Endothelial cell of umbilical vein (primary cell): ENCODE data around the gene GFPT1. TPM values are rescaled to one million over a fixed set of nuclear protein-coding genes. Genes with fewer than 3 reads are reported as not detected.

ENCODE experiments used
- BruUV-seq: library from RNA; stranded (reverse); fragments of 400-500 nt; replicated peaks from 2 replicates; lab custom pipeline; 2021; lab: Mats Ljungman, UMichigan
- CTCF ChIA-PET: fragments of 300-600, 350-600 bp; sonication (Branson Sonifier 250); formaldehyde crosslinking; loops from one replicate; lab custom pipeline; 2021; ENCODE audit warnings: antibody characterized with exemption, inconsistent platforms; lab: Charles Lee
- POLR2A ChIA-PET: fragments of 300-600, 350-600 bp; sonication (Branson Sonifier 250); formaldehyde crosslinking; loops from one replicate; lab custom pipeline; 2021; ENCODE audit warnings: antibody characterized with exemption, inconsistent platforms; lab: Charles Lee
- DNase-seq: peaks from one replicate; pipeline ENCODE4 v3.0.0-alpha.2; 2011; ENCODE audit warnings: low read depth, low spot score
- FAIRE-seq: peaks from 2 replicates; lab custom pipeline; 2011; peaks lifted over from hg19 to GRCh38; lab: Jason Lieb, UNC
- H2AFZ ChIP-seq: 2 replicates; pipeline ENCODE4 v1.6.0; 2012; ENCODE audit warnings: low read depth, low read length, control low read depth, inconsistent platforms
- H3K27ac ChIP-seq: 2 replicates; pipeline ENCODE4 v1.5.1; 2011; ENCODE audit warnings: low read depth, mild to moderate bottlenecking, control low read depth, low read length, moderate library complexity; ENCODE audit not compliant: insufficient read depth
- H3K27me3 ChIP-seq, 2 experiments: 2 replicates each; pipeline versions ENCODE4 v1.6.0 to v1.6.1; 2011; ENCODE audit warnings: low read length in 2 of 2, mixed read lengths in 1 of 2; ENCODE audit not compliant: control insufficient read depth in 2 of 2, insufficient read depth in 2 of 2
- H3K36me3 ChIP-seq, 2 experiments: 2 replicates in 1 of 2; 3 replicates in 1 of 2; pipeline ENCODE4 v1.5.1; 2011; ENCODE audit warnings: low read length in 2 of 2, mild to moderate bottlenecking in 1 of 2, moderate library complexity in 1 of 2; ENCODE audit not compliant: control insufficient read depth in 2 of 2, insufficient read depth in 2 of 2; ENCODE audit errors: extremely low read depth in 1 of 2
- H3K4me1 ChIP-seq: 3 replicates; pipeline ENCODE4 v1.5.1; 2011; ENCODE audit warnings: mild to moderate bottlenecking, low read length; ENCODE audit not compliant: control insufficient read depth, insufficient read depth; ENCODE audit errors: extremely low read depth
- H3K4me2 ChIP-seq: 2 replicates; pipeline ENCODE4 v1.6.1; 2011; ENCODE audit warnings: low read length, control low read depth, mixed read lengths; ENCODE audit not compliant: insufficient read depth
- H3K4me3 ChIP-seq, 3 experiments: fragments of 200-600 bp in 1 of 3; sonication (generic), shearing (Covaris generic) in 1 of 3; replicated peaks in 1 of 3; 2 replicates each; pipeline ENCODE4 v1.5.1; 2011 to 2016; ENCODE audit warnings: control low read depth in 3 of 3, low read length in 3 of 3, mild to moderate bottlenecking in 2 of 3, inconsistent platforms in 1 of 3, low read depth in 1 of 3, moderate library complexity in 1 of 3; ENCODE audit not compliant: insufficient read depth in 1 of 3
- H3K79me2 ChIP-seq: 2 replicates; pipeline ENCODE4 v1.6.0; 2012; ENCODE audit warnings: low read length, inconsistent platforms; ENCODE audit not compliant: control insufficient read depth, insufficient read depth
- H3K9ac ChIP-seq: replicated peaks from 2 replicates; pipeline ENCODE3; 2011; ENCODE audit warnings: low read length, control low read depth; ENCODE audit not compliant: insufficient read depth; ENCODE audit errors: extremely low read depth
- H3K9me1 ChIP-seq: replicated peaks from 3 replicates; pipeline ENCODE4 v1.6.0; 2011; ENCODE audit warnings: mild to moderate bottlenecking, low read length; ENCODE audit not compliant: control insufficient read depth, insufficient read depth; ENCODE audit errors: extremely low read depth
- H3K9me3 ChIP-seq: replicated peaks from 2 replicates; pipeline ENCODE4 v1.5.1; 2012; ENCODE audit warnings: low read length, inconsistent platforms; ENCODE audit not compliant: control insufficient read depth, insufficient read depth
- H4K20me1 ChIP-seq: replicated peaks from 2 replicates; pipeline ENCODE3; 2011; ENCODE audit warnings: mild to moderate bottlenecking, low read length; ENCODE audit not compliant: control insufficient read depth, insufficient read depth; ENCODE audit errors: extremely low read depth
- CTCF ChIP-seq, 2 donors: IDR thresholded peaks; 1 replicate in 1 of 2; 2 replicates in 1 of 2; pipeline ENCODE4 v1.5.1; 2011; ENCODE audit warnings: low read length in 2 of 2, mild to moderate bottlenecking in 2 of 2, moderate library complexity in 2 of 2, control low read depth in 1 of 2, inconsistent platforms in 1 of 2, low read depth in 1 of 2; ENCODE audit not compliant: insufficient read depth in 1 of 2; ENCODE audit errors: extremely low read depth in 1 of 2
- EZH2 ChIP-seq: IDR thresholded peaks from 2 replicates; pipeline ENCODE4 v1.6.1; 2012; ENCODE audit warnings: borderline replicate concordance, low read depth, mild to moderate bottlenecking, moderate library complexity, low read length, inconsistent platforms; ENCODE audit not compliant: severe bottlenecking
- GATA2 ChIP-seq: IDR thresholded peaks from 2 replicates; pipeline ENCODE4 v1.7.0; 2011; ENCODE audit warnings: low read depth, mild to moderate bottlenecking, moderate library complexity, mixed read lengths, low read length; ENCODE audit not compliant: insufficient read length, insufficient read depth
- JUN ChIP-seq: IDR thresholded peaks from 2 replicates; pipeline ENCODE4 v1.6.1; 2011; ENCODE audit warnings: borderline replicate concordance, low read depth; ENCODE audit not compliant: insufficient read length, insufficient read depth
- POLR2A ChIP-seq: IDR thresholded peaks from 2 replicates; pipeline ENCODE4 v1.6.1; 2012; ENCODE audit warnings: low read depth, mild to moderate bottlenecking, control low read depth, low read length
- dilution Hi-C: fragments of 300-500 bp; cut with MboI; formaldehyde crosslinking; loops from one replicate; pipeline ENCODE4 v1.15.0; 2019; ENCODE audit warnings: low sequenced_read_pairs; ENCODE audit not compliant: extremely low pct_ligation_motif_present
- intact Hi-C: fragments of 100-400 bp; cut with micrococcal nuclease; formaldehyde crosslinking; loops from one replicate; pipeline ENCODE4 v1.10.0; 2022
- polyA plus RNA-seq, 4 experiments: library from polyadenylated mRNA; depleted of rRNA in 3 of 4; stranded (reverse) in 3 of 4; unstranded in 1 of 4; fragments of >200 nt; gene quantifications; 2 replicates each; pipeline versions ENCODE4 v1.2.1 to v1.2.3, GENCODE V29; 2011 to 2012; ENCODE audit warnings: missing spikeins in 1 of 4
- total RNA-seq: library from RNA; stranded (reverse); gene quantifications from 2 replicates; pipeline ENCODE4 v1.2.3, GENCODE V29; 2021

The GFPT1 gene
- total and polyA plus RNA-seq, 2 donors (not counting 3 experiments of a cell fraction or from before 2014, with no cell fraction given), result 8.8 to 38.7 TPM

GRCh38 chr2:69384618-69385081, 2.4 kb downstream of the GFPT1 start:
- no peak overlapping the region for H3K4me2 ChIP-seq
- no peaks in the 10 kb centered on the region for H3K9me1 ChIP-seq
- dilution Hi-C loops, result no loop called here
- no peaks in the 10 kb centered on the region for H3K27me3 ChIP-seq
- DNase-seq (no peak), FAIRE-seq (no peak)
- peaks cover 5% of the 10 kb centered on the region for H4K20me1 ChIP-seq
- POLR2A ChIA-PET, result no interaction called here
- H3K27ac ChIP-seq, result no peak overlapping the region
- no peak overlapping the region for H3K9ac ChIP-seq
- H3K4me3 ChIP-seq, result no peak overlapping the region
- TF ChIP-seq CTCF (IDR thresholded peaks at IDR 0.05; ENCODE audit: extremely low read depth in 1 of 2, insufficient read depth in 1 of 2, low read depth in 1 of 2, low read length in 2 of 2) (no peak), JUN (no peak), EZH2 (no peak), GATA2 (no peak), POLR2A (no peak)
- H3K36me3 ChIP-seq, result no peaks in the 10 kb centered on the region
- no peaks in the 10 kb centered on the region for H3K9me3 ChIP-seq
- H3K4me1 ChIP-seq, result peaks cover 15% of the 10 kb centered on the region
- CTCF ChIA-PET, result interaction anchor here (3.1 kb wide), 1 partner anchor 9 kb away, joined by 31 read pairs; no protein-coding TSS in a partner anchor
- intact Hi-C loops, result no loop called here
- no peak overlapping the region for H2AFZ ChIP-seq
- H3K79me2 ChIP-seq, result peaks cover 70% of the 10 kb centered on the region
- BruUV-seq, result no TSS peak
